H9 (cell line): ENCODE measurements around the gene MOB3A. TPM values are rescaled to one million over a fixed set of nuclear protein-coding genes. Genes with fewer than 3 reads are reported as not detected.

Experiments used
- DNase-seq: peaks from one replicate; pipeline ENCODE4 v3.0.0-alpha.2; 2017
- H2AFZ ChIP-seq: one replicate; pipeline ENCODE4 v1.6.1; 2013; ENCODE audit warnings: mild to moderate bottlenecking, low read length, control low read depth, moderate library complexity
- H2AK5ac ChIP-seq: 2 replicates; pipeline ENCODE4 v1.6.1; 2013; ENCODE audit warnings: low read length, control low read depth, mixed read lengths; ENCODE audit not compliant: insufficient read length
- H2BK120ac ChIP-seq: one replicate; pipeline ENCODE4 v1.6.1; 2013; ENCODE audit warnings: low read depth, mild to moderate bottlenecking, low read length, control low read depth, inconsistent platforms; ENCODE audit not compliant: poor library complexity, severe bottlenecking
- H2BK12ac ChIP-seq: 2 replicates; pipeline ENCODE4 v1.6.1; 2013; ENCODE audit warnings: low read length, control low read depth, mixed read lengths, low read depth; ENCODE audit not compliant: insufficient read length
- H2BK15ac ChIP-seq: 2 replicates; pipeline ENCODE4 v1.6.1; 2013; ENCODE audit warnings: low read depth, low read length, control low read depth
- H2BK20ac ChIP-seq: one replicate; pipeline ENCODE4 v1.6.1; 2013; ENCODE audit warnings: low read depth, mild to moderate bottlenecking, low read length, control low read depth, inconsistent platforms; ENCODE audit not compliant: poor library complexity, severe bottlenecking
- H2BK5ac ChIP-seq: 2 replicates; pipeline ENCODE4 v1.6.1; 2013; ENCODE audit warnings: low read length, control low read depth, mixed read lengths; ENCODE audit not compliant: insufficient read length
- H3K14ac ChIP-seq: 2 replicates; pipeline ENCODE4 v1.6.1; 2013; ENCODE audit warnings: low read length, control low read depth; ENCODE audit not compliant: insufficient read depth
- H3K18ac ChIP-seq: 2 replicates; pipeline ENCODE4 v1.6.1; 2013; ENCODE audit warnings: low read depth, mild to moderate bottlenecking, mixed read lengths, low read length, control low read depth; ENCODE audit not compliant: insufficient read length
- H3K23ac ChIP-seq: 2 replicates; pipeline ENCODE4 v1.6.1; 2013; ENCODE audit warnings: low read length, control low read depth, mixed read lengths, low read depth; ENCODE audit not compliant: insufficient read length
- H3K23me2 ChIP-seq: 2 replicates; pipeline ENCODE4 v1.6.1; 2013; ENCODE audit warnings: low read depth, mild to moderate bottlenecking, mixed read lengths, low read length, control low read depth; ENCODE audit not compliant: insufficient read length, poor library complexity, severe bottlenecking
- H3K27ac ChIP-seq: 2 replicates; pipeline ENCODE4 v1.5.1; 2013; ENCODE audit warnings: low read length, control low read depth, mixed read lengths, low read depth; ENCODE audit not compliant: insufficient read length
- H3K27me3 ChIP-seq: 2 replicates; pipeline ENCODE4 v1.6.1; 2013; ENCODE audit warnings: low read length, control low read depth, inconsistent platforms; ENCODE audit not compliant: insufficient read depth
- H3K4ac ChIP-seq: 2 replicates; pipeline ENCODE4 v1.6.1; 2013; ENCODE audit warnings: low read depth, mild to moderate bottlenecking, control low read depth, inconsistent platforms, low read length, moderate library complexity
- H3K4me1 ChIP-seq: 2 replicates; pipeline ENCODE4 v1.6.1; 2013; ENCODE audit warnings: low read length, control low read depth, inconsistent platforms; ENCODE audit not compliant: insufficient read depth
- H3K4me2 ChIP-seq: 2 replicates; pipeline ENCODE4 v1.6.1; 2013; ENCODE audit warnings: low read length, control low read depth, mixed read lengths; ENCODE audit not compliant: insufficient read length, insufficient read depth
- H3K56ac ChIP-seq: 2 replicates; pipeline ENCODE4 v1.6.1; 2013; ENCODE audit warnings: low read depth, mild to moderate bottlenecking, mixed read lengths, low read length, control low read depth; ENCODE audit not compliant: insufficient read length
- H3K79me1 ChIP-seq: 2 replicates; pipeline ENCODE4 v1.6.1; 2013; ENCODE audit warnings: low read depth, mild to moderate bottlenecking, moderate library complexity, low read length, control low read depth, inconsistent platforms; ENCODE audit not compliant: insufficient read depth, poor library complexity, severe bottlenecking
- H3K79me2 ChIP-seq: 2 replicates; pipeline ENCODE4 v1.6.1; 2013; ENCODE audit warnings: low read length, control low read depth, inconsistent platforms; ENCODE audit not compliant: insufficient read depth
- H3K9ac ChIP-seq: 2 replicates; pipeline ENCODE4 v1.6.1; 2013; ENCODE audit warnings: low read length, control low read depth, mixed read lengths; ENCODE audit not compliant: insufficient read length; ENCODE audit errors: extremely low read depth
- H3K9me3 ChIP-seq: one replicate; pipeline ENCODE4 v1.6.1; 2013; ENCODE audit warnings: low read depth, low read length, inconsistent platforms; ENCODE audit not compliant: control insufficient read depth
- H3T11ph ChIP-seq: one replicate; pipeline ENCODE4 v1.6.1; 2013; ENCODE audit warnings: mild to moderate bottlenecking, low read length, control low read depth, inconsistent platforms
- H4K20me1 ChIP-seq: one replicate; pipeline ENCODE4 v1.6.1; 2013; ENCODE audit not compliant: control insufficient read depth, insufficient read length, insufficient read depth
- H4K5ac ChIP-seq: 2 replicates; pipeline ENCODE4 v1.6.1; 2013; ENCODE audit warnings: low read depth, mild to moderate bottlenecking, mixed read lengths, low read length, control low read depth; ENCODE audit not compliant: insufficient read length
- H4K8ac ChIP-seq: replicated peaks from 2 replicates; pipeline ENCODE4 v1.6.1; 2013; ENCODE audit warnings: low read length, control low read depth, mixed read lengths, low read depth; ENCODE audit not compliant: insufficient read length
- H4K91ac ChIP-seq: 2 replicates; pipeline ENCODE4 v1.6.1; 2013; ENCODE audit warnings: low read depth, mild to moderate bottlenecking, moderate library complexity, mixed read lengths, low read length, control low read depth; ENCODE audit not compliant: insufficient read length
- H3K27ac Mint-ChIP-seq, 3 experiments: 2 replicates in 2 of 3; 3 replicates in 1 of 3; pipeline ENCODE4 v1.8.0; 2020 to 2021; ENCODE audit warnings: mixed read lengths in 3 of 3, mild to moderate bottlenecking in 1 of 3, moderate library complexity in 1 of 3
- H3K27me3 Mint-ChIP-seq: 2 replicates; pipeline ENCODE4 v1.8.0; 2021; ENCODE audit warnings: low read depth, mild to moderate bottlenecking, moderate library complexity, mixed read lengths
- H3K36me3 Mint-ChIP-seq, 3 experiments: 2 replicates in 2 of 3; 3 replicates in 1 of 3; pipeline ENCODE4 v1.8.0; 2020 to 2021; ENCODE audit warnings: low read depth in 3 of 3, mixed read lengths in 3 of 3; ENCODE audit not compliant: insufficient read depth in 1 of 3
- H3K4me1 Mint-ChIP-seq, 2 experiments: 2 replicates each; pipeline ENCODE4 v1.8.0; 2020; ENCODE audit warnings: mixed read lengths in 2 of 2
- H3K4me3 Mint-ChIP-seq, 2 experiments: 2 replicates in 1 of 2; 3 replicates in 1 of 2; pipeline ENCODE4 v1.8.0; 2020 to 2021; ENCODE audit warnings: mild to moderate bottlenecking in 2 of 2, mixed read lengths in 2 of 2, moderate library complexity in 1 of 2
- H3K9me3 Mint-ChIP-seq, 2 experiments: 2 replicates in 1 of 2; 3 replicates in 1 of 2; pipeline ENCODE4 v1.8.0; 2020; ENCODE audit warnings: mild to moderate bottlenecking in 2 of 2, mixed read lengths in 2 of 2, moderate library complexity in 1 of 2
- WGBS: extraction: QIAGEN DNeasy Blood & Tissue Kit; methylation state at CpG from one replicate; pipeline ENCODE4 v1.1.7; 2013; ENCODE audit warnings: missing lambda C conversion rate, low lambda C conversion rate, mixed read lengths; ENCODE audit not compliant: insufficient read length; ENCODE audit errors: extremely low coverage; 5-methylcytosine and 5-hydroxymethylcytosine counted together
- total RNA-seq: library from RNA; stranded (reverse); gene quantifications from 2 replicates; pipeline ENCODE4 v1.2.1, GENCODE V29; 2021
- TF ChIP-seq, protein P1 (sequence below): fragments of 200-600 bp; sonication (generic); conservative IDR thresholded peaks from 3 replicates; pipeline ENCODE4 v1.8.0; 2021; ENCODE audit warnings: antibody characterized with exemption, mild to moderate bottlenecking

MOB3A gene
- total RNA-seq, 1 experiment from 2014 or later, result 11.5 TPM

DNA sequence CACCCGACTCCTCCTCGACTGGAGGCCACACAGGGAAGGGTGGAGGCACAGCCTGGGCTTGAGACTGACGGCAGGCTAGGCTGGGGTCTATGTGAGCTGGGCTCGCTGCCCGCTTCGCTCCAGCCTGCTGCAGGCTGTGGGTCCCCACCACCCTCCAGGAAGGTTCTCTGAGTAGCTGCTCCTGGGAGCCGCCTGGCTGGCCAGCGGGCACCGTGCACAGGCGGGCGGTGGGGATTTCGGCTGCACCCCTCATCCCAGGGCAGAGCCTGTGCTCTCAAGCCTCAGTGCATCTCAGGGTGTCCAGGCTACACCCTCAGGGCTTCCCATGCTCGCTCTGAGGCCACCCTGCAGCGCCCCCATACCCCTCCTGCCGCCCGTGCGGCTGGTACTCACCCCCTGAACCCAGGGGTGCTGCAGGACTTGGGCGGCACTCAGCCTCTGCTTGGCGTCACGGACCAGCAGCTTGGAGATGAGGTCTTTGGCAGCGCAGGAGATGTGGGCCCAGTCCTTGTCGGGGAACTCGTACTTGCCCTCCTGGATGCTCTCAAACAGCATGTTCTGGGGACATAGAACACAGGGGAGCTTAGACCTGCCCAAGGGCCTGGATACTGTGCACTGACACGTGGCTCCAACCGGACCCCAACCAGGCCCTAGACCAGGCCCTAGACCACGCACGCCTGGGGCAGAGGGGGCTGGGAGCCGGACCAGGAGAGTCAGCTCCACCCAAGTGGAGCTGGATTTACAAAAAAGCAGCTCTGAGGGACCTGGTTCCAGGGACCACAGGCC lies 55.3 kb downstream of the MOB3A start:
- Mint-ChIP-seq H3K36me3 (peaks cover 7 to 31% (median 23%) of the 10 kb centered on the region in 3 experiments), H3K4me3 (no peak overlapping the region), H3K9me3 (peaks cover 4 to 5% of the 10 kb centered on the region in 2 experiments; a peak in 3 of 5 replicates), H3K27me3 (no peaks in the 10 kb centered on the region; the same call in 1 of the 2 replicates), H3K27ac (peak overlapping the region in 1 of 3 experiments; percentile 88; a peak in 3 of 7 replicates), H3K4me1 (peaks cover 8 to 19% of the 10 kb centered on the region in 2 experiments)
- H3K23me2 ChIP-seq, result no peaks in the 10 kb centered on the region
- TF ChIP-seq, protein P1, sequence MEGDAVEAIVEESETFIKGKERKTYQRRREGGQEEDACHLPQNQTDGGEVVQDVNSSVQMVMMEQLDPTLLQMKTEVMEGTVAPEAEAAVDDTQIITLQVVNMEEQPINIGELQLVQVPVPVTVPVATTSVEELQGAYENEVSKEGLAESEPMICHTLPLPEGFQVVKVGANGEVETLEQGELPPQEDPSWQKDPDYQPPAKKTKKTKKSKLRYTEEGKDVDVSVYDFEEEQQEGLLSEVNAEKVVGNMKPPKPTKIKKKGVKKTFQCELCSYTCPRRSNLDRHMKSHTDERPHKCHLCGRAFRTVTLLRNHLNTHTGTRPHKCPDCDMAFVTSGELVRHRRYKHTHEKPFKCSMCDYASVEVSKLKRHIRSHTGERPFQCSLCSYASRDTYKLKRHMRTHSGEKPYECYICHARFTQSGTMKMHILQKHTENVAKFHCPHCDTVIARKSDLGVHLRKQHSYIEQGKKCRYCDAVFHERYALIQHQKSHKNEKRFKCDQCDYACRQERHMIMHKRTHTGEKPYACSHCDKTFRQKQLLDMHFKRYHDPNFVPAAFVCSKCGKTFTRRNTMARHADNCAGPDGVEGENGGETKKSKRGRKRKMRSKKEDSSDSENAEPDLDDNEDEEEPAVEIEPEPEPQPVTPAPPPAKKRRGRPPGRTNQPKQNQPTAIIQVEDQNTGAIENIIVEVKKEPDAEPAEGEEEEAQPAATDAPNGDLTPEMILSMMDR, result no peak
- no peak overlapping the region for H2BK120ac ChIP-seq
- H3K79me1 ChIP-seq, result peaks cover 4% of the 10 kb centered on the region
- H3K18ac ChIP-seq, result peak overlapping the region; percentile 21
- H3K9ac ChIP-seq, result no peak overlapping the region
- H3K27ac ChIP-seq, result no peak overlapping the region
- H3K56ac ChIP-seq, result no peak overlapping the region
- no peak overlapping the region for H2AK5ac ChIP-seq
- no CpG with 5 or more reads among the region's 28 CpGs for WGBS
- no peak overlapping the region for H3T11ph ChIP-seq
- no peak overlapping the region for H2BK20ac ChIP-seq
- no peaks in the 10 kb centered on the region for H3K9me3 ChIP-seq
- 0 out of 2 replicates have a peak overlapping the region, but pooled peaks have one; percentile 43 for H3K14ac ChIP-seq
- H3K4ac ChIP-seq, result peak overlapping the region; percentile 25; the same call in 1 of the 2 replicates
- H3K4me1 ChIP-seq, result no peaks in the 10 kb centered on the region; the same call in 1 of the 2 replicates
- no peak for DNase-seq
- H3K27me3 ChIP-seq, result no peaks in the 10 kb centered on the region
- no peak overlapping the region for H2BK12ac ChIP-seq
- no peak overlapping the region for H3K23ac ChIP-seq
- H4K8ac ChIP-seq, result no peak overlapping the region
- H4K20me1 ChIP-seq, result peaks cover 4% of the 10 kb centered on the region
- no peak overlapping the region for H3K4me2 ChIP-seq
- H2BK15ac ChIP-seq, result 0 out of 2 replicates have a peak overlapping the region, but pooled peaks have one; percentile 7
- no peak overlapping the region for H2AFZ ChIP-seq
- peak overlapping the region; percentile 52 for H4K91ac ChIP-seq
- H4K5ac ChIP-seq, result no peak overlapping the region
- no peaks in the 10 kb centered on the region for H3K79me2 ChIP-seq
- H2BK5ac ChIP-seq, result no peak overlapping the region
